GM18858 (cell line): ENCODE measurements around the gene FAF2.

Source experiments
- ATAC-seq: cut with Tn5 transposase; IDR thresholded peaks from one replicate; pipeline ENCODE4 v1.9.1; 2021; ENCODE audit not compliant: unreplicated experiment

Gene FAF2

GRCh38 chr5:176500511-176500910 lies 52.3 kb downstream of the FAF2 start:
- no peak for ATAC-seq

- no peak for ATAC-seq
Measured at GRCh38 chr5:176501333-176501732, 53.1 kb downstream of the FAF2 start.

DNA sequence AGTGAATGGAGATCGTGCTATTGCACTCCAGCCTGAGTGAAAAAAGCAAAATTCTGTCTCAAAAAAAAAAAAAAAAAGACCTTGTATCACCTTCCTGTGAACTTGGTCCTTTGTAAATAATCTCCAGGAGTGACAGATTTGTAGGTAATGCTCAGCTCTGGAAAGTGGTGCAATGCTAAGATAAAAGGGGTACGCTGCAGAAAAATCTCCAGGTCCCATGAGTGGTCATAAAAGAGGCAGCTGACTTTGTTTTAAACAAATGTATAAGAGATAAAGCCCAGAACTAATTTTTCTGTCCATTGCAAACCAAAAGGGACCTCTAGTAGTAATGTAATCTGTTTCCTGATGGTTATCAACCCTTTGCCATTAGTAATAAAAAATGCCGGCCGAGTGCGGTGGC lies 55.3 kb downstream of the FAF2 start:
- no peak for ATAC-seq

DNA sequence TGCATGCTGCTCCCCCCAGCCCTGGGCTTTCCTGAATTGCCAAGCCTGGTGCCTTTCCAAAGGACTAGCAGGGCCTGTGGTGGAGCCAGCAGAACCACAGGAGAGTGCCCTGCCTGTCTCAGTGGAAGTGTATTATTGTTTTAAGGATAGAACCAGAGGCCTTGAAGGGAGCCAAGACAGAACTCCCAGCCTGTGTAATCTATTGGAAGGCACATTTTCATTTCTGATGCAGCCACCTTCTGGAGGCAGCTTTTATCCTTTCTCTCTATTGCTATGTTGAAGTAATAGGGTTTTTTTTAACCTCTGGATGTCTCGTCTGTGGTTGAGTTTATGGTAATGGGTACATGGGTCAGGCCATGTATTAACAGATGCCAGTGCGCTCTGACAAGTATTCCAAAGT lies 59.7 kb downstream of the FAF2 start:
- ATAC-seq = no peak

DNA sequence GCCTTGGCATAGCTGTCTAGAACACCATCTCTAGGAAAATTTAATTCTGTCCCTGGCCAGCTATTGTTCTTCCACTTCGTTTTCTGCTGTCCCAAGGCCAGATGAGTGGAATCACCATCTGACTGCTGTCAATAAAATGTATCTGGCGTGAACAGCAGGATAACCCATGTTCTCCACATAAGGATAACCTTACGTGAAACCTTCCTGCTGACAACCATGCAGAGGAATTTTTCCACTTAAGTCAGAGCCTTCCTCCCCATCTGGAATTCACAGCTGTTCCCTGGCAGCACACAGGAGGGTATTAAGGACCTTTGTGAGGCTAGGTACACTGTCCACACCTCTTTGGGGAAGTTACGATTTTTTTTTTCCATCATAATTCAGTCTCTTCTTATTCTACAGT lies 60.4 kb downstream of the FAF2 start:
- ATAC-seq = no peak

GRCh38 chr5:176513788-176514187 lies 65.6 kb downstream of the FAF2 start:
- ATAC-seq = no peak

GRCh38 chr5:176514244-176514950 lies 66.2 kb downstream of the FAF2 start:
- ATAC-seq = no peak

DNA sequence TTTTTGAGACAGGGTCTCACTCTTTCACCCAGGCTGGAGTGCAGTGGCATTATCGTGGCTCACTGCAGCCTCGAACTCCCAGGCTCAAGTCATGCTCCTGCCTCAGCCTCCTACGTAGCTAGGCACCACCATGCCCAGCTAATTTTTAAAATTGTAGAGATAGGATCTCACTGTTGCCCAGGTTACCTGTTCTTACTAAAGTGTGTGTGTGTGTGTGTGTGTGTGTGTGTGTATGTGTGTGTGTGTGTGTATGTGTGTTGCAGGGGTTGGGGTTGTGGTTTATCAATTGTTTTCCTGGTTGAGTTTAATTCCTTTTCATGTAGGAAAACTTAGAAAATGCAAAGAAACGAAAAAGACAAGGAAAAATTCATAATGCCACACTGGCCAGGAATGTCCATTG lies 67.2 kb downstream of the FAF2 start:
- no peak for ATAC-seq

GRCh38 chr5:176517053-176517661 lies 69.0 kb downstream of the FAF2 start:
- no peak for ATAC-seq

GRCh38 chr5:176519810-176520720 lies 71.9 kb downstream of the FAF2 start:
- no peak for ATAC-seq

DNA sequence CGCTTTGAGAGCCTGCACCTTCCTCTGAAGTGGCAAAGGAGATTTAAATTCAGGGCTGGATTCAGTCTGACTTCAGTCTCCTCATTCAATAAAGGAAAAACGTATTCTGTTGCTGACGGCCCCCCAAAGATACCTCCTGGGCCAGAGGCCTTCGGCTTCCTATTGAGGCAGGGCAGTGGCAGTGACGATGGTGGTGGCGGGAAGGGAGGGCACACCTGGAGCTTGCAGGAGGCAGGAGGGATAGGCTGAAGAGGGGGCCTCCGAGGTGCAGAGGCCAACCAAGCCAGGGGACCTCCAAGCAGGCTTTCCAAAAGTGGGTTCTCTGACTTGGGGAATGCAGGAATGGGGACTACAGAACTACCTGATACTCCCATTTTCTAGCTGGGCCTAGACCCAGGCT lies 73.1 kb downstream of the FAF2 start:
- ATAC-seq = no peak

DNA sequence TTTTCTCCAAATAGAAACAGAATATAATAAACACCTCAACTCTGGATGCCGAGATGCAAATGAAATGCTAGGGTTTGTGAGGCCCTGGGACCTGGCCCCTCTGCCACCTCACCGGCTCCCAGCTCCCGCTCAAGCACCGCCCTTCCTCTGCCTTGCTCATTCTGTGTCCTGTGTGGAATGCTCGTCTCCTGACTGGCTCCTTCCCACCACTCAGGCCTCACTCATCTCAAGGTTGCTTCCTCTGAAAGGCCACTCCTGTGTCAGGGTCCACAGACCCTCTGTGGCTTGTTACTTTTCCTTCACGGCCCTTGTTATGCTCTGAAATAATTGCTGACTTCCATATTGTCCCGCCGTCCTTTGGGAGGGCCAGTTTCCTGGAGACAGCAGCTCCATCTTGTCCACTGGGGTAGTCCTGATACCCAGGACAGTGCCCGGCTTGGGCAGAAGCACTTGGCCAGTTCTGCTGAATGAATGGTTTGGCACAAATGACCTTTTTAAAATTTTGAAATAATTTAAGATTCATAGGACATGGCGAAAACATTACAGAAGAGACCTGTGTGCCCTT lies 73.6 kb downstream of the FAF2 start:
- ATAC-seq = no peak

GRCh38 chr5:176524138-176524537 lies 76.0 kb downstream of the FAF2 start:
- no peak for ATAC-seq

GRCh38 chr5:176524987-176525386 lies 76.8 kb downstream of the FAF2 start:
- no peak for ATAC-seq

DNA sequence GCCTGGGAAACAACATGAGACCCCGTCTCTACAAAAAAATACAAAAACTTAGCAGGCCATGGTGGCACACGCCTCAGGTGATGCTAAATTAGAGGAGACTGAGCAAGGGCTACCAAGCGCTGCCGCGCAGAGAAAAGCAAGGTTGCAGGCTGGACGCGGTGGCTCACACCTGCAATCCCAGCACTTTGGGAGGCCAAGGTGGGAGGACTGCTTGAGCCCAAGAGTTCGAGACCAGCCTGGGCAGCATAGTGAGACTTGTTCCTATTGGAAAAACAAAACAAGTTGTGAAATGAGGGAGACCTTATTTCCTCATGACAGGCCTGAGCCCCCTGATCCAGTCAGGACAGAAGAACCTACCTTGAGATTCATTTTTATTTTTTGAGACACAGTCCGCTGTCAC lies 77.5 kb downstream of the FAF2 start:
- no peak for ATAC-seq

- no peak for ATAC-seq
Measured at GRCh38 chr5:176526462-176526861, 78.3 kb downstream of the FAF2 start.

DNA sequence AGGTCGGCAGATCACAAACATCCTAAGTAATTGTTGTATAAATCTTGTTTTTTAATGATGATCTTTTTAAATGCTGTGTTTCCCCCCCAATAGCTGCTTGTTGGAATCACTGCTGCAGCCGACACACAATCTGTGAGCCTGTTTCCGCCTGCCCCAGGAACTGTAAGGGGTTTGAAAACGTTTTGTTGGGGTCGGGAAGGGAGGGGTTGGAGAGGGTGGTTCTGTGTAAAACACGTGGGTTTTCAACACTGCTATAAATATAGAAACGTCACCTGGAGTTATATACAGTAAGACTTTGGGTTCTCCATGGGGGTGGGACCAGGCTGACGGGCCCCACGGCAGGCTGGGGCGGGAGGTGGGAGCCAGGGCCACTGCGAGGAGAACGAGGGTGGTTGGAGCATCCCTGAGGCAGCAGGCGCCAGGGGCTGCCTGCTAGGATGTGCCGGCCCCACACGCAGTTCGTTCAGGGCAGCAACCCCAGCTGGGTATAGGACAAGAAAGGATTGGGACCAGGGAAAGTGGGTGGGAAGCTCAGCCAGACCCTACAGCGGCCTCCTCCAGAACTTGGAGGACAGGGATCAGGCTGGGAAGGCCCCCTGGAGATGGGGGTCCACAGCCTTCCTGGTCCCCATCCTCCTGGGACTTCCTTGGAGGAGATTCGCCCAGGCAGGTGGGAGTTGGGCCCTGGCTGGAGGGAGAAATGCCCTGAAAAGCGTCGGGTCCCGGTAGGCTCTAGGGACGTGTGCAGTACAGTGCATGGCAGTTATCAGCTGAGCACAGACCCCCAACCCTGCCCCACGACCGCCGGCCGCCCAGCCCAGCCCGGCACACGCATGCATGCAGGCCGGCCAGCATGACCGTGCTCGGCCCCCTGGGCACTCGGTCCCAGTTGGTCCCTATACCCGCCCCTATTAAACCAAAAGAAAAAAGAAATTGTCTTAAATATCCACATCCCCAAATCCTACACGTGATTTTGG lies 79.3 kb downstream of the FAF2 start:
- no peak for ATAC-seq

DNA sequence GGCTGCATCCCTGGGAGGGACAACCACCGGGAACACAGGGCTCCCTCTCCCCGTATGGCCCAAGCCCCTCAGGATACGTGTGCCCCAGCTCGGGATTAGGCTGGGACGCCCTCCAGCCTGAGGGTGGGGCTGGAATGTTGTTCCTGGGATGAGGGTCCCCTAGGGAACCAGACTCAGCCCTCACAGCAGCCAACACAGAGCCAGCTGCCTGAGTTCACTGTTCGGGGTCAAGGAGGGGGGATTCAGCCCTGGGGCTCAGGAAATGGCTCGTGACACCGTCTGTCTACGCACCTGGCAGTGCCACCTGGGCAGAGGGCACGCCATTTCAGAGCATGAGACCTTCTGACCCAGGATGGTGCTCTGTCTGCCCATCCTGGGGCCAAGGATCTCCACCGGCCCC lies 80.1 kb downstream of the FAF2 start:
- ATAC-seq = no peak

DNA sequence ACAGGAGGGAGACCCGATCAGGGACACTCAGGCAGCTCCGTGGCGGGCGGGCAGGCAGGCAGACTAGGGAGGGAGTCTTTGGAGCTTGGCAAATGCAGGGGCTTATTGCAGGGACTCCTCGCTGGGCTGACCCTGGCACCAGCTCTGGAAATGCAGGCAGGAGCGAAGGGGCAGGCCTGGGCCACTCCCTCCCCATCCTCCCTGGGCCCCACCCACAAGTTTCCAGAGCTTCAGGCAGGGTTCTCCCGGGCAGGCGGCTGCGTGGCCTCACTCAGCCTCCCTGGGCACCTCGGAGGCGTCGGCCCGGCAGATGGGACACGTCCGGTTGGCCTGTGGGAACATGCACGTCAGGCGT lies 80.6 kb downstream of the FAF2 start:
- ATAC-seq = no peak

GRCh38 chr5:176529116-176529740 lies 81.0 kb downstream of the FAF2 start:
- ATAC-seq = no peak
